HG02870 (cell line): ENCODE results near the gene BEND5.

Source experiments
- ATAC-seq: cut with Tn5 transposase; IDR thresholded peaks from one replicate; pipeline ENCODE4 v1.9.1; 2021; ENCODE audit warnings: mild to moderate bottlenecking, moderate library complexity; ENCODE audit not compliant: unreplicated experiment

The BEND5 gene

GRCh38 chr1:48776393-48777218 lies at the start of gene BEND5:
Gene BEND5 (minus strand): TSS chr1:48776891. CDS start chr1:48776831, 60 bp downstream.
- no peak for ATAC-seq

- ATAC-seq = no peak
These were observed 46.5 kb upstream of the BEND5 start for GRCh38 chr1:48823168-48823567.

- ATAC-seq = no peak
These were observed 43.8 kb upstream of the BEND5 start for GRCh38 chr1:48820491-48820890.

- peak; percentile 91 for ATAC-seq
These were observed 40.9 kb upstream of the BEND5 start for GRCh38 chr1:48817505-48818114.

GRCh38 chr1:48810740-48811139 lies 34.0 kb upstream of the BEND5 start:
- no peak for ATAC-seq

- ATAC-seq = no peak
These were observed 31.8 kb upstream of the BEND5 start for GRCh38 chr1:48808496-48808895.

GRCh38 chr1:48807554-48808260 lies 31.0 kb upstream of the BEND5 start:
- no peak for ATAC-seq

- no peak for ATAC-seq
These were observed 26.8 kb upstream of the BEND5 start for GRCh38 chr1:48803474-48803873.

- no peak for ATAC-seq
These were observed 18.1 kb upstream of the BEND5 start for GRCh38 chr1:48794816-48795215.

GRCh38 chr1:48793863-48794262 lies 17.2 kb upstream of the BEND5 start:
- peak; percentile 64 for ATAC-seq

- ATAC-seq = no peak
These were observed 16.3 kb upstream of the BEND5 start for GRCh38 chr1:48792961-48793360.

- ATAC-seq = peak; percentile 43
These were observed 13.7 kb upstream of the BEND5 start for GRCh38 chr1:48790397-48790796.

GRCh38 chr1:48789903-48790302 lies 13.2 kb upstream of the BEND5 start:
- peak; percentile 21 for ATAC-seq

GRCh38 chr1:48785869-48786268 lies 9.2 kb upstream of the BEND5 start:
- ATAC-seq = peak; percentile 56

- ATAC-seq = no peak
These were observed 7.6 kb upstream of the BEND5 start for GRCh38 chr1:48784301-48784700.

- no peak for ATAC-seq
These were observed 666 bp upstream of the BEND5 start for GRCh38 chr1:48777219-48777895.

GRCh38 chr1:48775831-48776392 lies 779 bp downstream of the BEND5 start:
- ATAC-seq = no peak

GRCh38 chr1:48773133-48773532 lies 3.6 kb downstream of the BEND5 start:
- ATAC-seq = peak; percentile 71

- no peak for ATAC-seq
These were observed 4.5 kb downstream of the BEND5 start for GRCh38 chr1:48772211-48772610.

- ATAC-seq = no peak
These were observed 5.1 kb downstream of the BEND5 start for GRCh38 chr1:48771561-48771960.

- no peak for ATAC-seq
These were observed 8.6 kb downstream of the BEND5 start for GRCh38 chr1:48767975-48768510.
